Activated CD4-positive, CD25-positive, alpha-beta regulatory T cell treated with anti-CD3 and anti-CD28 coated beads, Interleukin-2, amount 50 U/mL, for 16 hours (primary cell): ENCODE measurements around the gene ADARB2.

Experiments used
- DNase-seq: peaks from one replicate; pipeline ENCODE4 v3.0.0-alpha.2; 2020; ENCODE audit warnings: low read depth, low spot score

Gene ADARB2

DNA sequence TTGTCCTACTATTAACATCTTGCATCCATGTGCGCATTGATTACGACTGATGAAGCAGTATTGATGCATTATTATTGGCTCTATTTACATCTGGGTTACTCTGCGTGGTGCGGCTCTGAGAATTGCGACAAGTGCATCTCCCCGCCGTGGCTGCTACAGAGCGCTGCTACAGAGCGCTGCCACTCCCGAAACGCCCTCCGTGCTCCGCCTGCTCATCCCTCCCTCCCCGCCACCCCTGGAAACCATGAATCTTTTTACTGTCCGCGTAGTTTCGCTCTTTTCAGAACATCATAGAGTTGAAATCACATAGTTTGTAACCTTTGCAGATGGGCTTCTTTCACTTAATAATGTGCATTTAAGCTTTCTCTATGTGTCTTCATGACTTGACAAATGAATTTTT, 74.1 kb downstream of the ADARB2 start:
- DNase-seq = no peak

DNA sequence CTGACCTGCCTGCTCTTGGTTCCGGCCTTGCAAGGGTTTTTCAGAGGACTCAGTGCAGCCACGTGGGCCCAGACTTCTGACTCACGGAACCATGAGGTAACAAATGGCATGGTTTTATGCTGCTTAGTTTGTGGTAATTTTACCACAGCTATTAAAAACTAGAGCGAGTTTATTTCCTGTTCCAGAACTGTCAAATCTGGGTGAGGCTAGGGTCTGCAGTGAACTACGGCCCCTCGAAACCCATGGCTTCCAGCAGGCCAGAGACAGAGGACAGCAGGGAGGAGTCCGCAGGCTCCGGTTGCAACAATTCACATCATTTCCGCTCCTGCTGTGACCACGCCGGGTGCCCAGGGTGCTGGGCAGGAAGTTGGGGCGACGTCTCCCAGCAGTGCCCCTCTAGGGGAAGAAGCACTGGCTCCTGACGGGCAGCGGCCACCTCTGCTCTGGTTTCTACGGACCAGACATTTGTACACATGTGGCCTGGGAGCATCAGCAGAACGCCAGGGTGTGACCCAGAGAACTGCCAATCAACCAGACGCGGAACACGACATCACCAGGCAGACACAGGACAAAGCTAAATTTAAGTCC, 74.8 kb downstream of the ADARB2 start:
- no peak for DNase-seq

DNA sequence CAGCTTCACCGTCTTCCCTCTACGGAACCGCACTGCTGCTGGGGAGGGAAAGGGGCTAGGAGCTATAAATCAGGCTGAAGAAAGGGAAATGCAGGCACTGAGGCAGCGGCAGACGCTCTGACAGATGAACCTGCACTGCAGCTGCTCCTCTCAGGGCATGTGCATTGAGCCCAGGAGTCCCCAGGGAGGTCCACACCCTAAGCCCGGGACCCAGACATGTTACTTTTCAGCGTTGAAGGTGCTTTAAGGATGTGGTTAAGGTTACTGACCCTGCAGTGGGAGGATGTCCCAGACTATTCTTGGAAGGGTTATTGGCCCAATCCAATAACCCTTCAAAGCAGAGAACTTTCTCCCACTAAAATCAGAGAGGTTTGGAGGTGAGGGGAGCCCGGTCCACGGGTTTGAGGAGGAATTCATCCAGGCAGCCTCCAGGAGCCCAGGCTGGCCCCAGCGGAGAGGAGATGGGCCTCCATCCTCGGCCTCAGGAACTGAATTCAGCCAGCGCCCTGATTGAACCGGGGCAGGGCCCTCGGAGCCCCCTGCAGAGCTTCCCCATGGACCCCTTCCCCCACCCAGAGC, 75.4 kb downstream of the ADARB2 start:
- no peak for DNase-seq

DNA sequence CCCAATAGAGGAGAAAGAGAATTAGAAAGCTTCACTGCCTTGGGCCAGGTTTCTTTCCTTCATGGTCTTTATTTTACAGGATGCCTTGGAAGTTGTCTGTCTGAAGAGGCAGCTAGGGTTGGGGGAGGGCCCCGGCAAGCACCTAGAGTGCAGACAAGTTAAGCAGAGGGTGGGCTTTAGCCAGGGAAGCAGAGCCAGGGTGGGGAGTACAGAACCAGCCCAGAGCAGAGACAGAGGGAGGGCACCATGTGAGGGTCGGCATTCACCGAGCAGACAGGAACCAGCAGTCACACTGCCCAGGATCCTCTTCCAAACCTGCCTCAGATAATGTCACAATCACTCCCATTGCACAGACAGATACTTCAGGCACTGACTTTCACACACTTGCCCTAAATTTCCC, 75.9 kb downstream of the ADARB2 start:
- no peak for DNase-seq

DNA sequence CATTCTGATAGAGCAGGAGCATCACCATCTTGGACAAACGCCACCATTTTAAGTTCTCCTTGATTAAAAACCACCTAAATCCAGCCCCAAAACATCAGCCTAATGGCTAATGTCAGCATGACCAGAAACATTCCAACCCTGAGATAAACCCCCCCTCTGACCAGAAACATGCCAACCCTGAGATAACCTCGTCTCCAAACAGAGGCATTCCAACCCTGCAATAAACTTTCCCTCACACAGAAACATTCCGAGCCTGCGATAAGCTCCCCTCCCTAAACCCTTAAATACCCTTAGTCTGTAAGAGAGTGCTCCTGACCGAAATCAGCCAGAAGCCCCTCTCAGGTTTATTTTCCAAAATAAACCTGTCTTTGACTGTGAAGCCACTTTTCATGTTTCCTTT, 76.5 kb downstream of the ADARB2 start:
- DNase-seq = no peak

DNA sequence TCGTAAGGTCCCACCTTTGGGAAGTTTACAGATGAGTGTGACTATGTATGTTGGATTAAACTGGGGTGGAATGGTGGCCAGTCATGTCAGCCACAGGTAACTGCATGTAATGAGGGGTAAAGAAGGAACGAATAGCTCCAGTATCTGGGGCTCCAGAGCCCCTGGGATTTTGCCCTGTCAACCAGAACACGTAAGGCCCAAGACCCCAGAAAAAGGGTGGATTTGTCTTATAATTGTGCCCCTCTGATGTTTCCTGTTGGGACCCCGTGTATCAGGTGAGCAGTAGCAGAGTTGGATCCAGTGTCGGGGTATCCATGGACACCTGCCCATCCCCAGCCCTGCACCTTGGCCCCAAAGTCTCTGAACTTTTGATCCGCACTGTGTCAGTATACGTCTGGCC, 76.9 kb downstream of the ADARB2 start:
- DNase-seq = no peak

DNA sequence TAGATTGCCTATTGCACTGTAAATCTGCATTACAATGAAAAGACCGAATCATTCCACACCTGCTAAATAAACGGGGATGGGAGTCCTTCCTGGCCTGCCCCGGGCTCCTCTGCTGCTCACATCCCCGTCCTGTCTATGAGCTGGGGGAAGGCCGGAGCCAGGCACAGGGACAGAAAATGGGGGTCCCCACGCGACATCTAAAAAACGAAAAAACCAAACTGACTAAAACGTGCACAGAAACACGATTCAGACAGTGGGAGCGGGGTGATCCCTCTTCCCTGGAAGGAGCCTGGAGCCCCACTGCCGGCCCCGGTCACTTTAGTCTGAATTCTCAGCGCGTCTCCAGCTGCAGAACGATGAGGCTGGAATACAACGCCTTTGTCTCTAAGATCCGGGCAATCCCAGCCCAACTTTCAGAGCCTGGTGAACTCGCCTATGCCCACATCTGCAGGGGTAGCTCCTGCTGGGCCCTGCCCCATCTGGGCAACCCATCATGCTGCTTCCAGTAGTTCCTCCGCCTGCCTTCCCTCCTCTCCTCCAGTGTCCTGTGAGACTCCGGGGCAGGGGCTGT, 78.0 kb downstream of the ADARB2 start:
- no peak for DNase-seq

DNA sequence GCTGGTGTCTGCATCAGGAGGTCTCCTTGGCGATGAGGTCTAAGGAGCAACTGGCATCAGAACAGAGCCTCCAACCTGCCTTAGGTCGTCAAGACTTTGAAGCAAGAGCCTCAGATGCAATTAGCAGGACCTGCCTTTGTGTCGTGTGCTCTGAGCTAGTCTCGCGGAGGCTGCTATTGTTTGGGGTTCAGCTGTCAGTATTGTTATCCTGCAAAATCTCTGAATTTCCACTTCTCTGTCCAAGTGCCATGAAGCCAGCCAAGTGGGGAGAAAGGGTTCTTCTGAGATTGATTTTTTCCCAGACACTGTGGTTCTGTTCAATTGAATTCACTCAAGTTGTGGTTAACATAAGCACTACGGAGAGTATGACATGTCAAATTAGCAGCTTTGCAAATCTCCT, 78.7 kb downstream of the ADARB2 start:
- no peak for DNase-seq

DNA sequence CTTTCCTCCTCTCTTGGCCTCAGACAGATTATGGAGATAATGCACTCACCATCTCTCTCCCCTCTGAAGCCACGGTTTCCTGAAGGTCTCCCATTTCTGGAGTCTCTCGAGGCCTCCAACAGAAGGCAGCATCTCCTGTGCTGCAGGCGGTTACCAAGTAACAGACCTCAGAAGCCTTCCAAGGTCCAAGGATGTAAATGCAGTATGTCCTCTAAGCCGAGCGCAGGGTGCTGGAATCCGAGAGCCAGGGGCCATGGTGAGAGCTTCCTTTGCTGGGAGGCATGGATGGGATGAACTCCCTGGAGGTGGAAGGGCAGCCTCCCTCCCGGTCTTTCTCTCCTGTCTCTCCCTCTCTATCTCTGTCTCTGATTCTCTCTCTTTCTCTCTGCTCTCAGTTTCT, 79.8 kb downstream of the ADARB2 start:
- no peak for DNase-seq

DNA sequence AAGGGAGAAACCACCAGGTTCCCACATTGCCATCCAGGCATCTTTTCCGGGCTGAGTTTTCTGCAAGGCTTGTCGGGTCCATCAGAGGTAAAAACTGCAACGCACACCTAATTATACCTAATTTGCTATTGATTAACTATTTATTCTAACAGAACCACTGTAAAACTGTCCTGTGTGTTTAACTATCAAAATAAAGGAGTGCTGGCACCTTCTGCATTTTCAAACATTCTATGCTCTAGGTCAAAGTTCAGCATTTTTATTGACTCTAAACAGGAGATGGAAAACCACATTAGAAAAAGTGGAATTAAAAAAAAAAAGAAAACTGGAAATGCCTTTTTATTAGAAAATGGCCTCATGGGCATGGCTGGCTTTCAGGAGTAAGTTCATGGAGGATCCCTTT, 82.0 kb downstream of the ADARB2 start:
- no peak for DNase-seq

DNA sequence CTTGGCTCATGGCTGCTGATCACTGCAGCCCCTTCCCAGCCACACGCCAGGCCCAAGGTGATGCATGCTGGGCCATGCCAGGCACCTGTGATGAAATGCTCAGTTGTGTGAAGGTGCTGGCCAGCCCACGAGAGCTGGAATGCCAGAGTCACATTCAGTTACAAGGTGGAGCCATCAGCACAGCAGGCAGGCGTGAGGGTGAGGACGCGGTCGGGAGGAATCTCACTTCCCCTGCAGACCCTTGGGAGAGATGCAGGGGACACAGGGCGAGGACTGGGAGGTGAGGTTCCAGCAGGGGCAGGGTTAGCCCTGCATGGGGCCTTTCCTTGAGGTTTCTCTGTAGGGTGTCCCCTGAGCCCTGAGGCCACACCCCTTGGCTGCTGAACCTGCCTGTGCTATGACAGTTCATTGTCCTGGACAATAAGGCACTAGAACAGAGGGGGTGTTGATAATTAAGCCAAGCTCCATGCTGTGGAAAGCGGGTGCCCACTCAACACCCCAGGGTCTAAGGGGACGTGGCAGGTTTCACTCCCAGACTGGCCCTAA, 82.4 kb downstream of the ADARB2 start:
- DNase-seq = no peak

DNA sequence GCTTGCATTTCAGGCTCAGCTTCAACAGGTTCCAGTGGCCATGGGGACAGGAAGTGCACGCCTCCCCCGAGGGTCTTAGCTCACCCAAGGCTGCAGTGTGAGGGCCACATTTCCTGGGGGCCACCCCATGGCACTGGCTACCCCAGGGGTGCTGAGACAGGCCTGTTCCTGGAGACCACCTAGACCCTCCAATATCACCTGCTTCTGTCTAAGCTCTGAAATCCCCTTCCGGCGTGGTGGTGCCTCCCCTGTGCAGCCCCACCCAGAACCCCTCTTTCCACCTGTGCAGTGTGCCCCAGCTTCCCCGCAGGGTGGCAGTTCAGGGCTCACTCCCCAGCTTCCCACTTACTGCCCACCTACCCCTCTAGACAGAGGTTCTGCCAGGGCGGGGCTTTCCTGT, 83.1 kb downstream of the ADARB2 start:
- no peak for DNase-seq

DNA sequence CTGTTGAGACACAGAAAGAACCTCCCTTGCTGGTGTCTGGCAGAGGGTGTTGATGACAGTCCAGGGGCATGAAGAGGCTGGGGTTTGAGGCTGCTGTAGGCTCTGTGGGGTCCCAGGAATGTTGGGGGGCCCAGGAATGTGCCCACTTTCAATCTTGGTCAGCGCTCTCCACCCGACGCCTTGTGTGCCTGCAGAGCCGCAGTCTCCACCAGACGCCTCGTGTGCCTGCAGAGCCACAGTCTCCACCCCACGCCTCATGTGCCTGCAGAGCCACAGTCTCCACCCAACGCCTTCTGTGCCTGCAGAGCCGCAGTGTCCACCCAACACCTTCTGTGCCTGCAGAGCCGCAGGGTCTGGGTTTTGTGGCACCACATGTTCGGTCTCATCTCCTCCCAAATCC, 84.0 kb downstream of the ADARB2 start:
- DNase-seq = no peak

DNA sequence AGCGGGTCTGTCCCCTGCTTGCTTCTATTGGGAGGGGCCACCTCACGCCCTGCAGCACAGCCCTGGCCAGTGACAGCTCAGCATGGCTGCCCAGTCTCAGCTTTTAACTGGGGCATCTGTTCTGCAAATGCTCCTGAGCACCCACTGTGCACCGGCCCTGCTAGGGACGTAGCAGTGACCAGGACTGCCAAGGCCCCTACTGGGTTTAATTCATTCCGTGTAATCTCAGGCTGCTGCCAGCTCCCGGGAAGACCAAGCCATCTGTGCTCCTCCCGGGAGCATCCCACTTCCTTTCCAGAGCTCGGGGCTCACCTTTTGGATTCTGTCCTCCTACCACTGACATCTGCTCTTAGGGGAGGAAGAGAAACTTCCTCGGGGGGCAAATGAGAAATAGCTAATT, 85.2 kb downstream of the ADARB2 start:
- no peak for DNase-seq

DNA sequence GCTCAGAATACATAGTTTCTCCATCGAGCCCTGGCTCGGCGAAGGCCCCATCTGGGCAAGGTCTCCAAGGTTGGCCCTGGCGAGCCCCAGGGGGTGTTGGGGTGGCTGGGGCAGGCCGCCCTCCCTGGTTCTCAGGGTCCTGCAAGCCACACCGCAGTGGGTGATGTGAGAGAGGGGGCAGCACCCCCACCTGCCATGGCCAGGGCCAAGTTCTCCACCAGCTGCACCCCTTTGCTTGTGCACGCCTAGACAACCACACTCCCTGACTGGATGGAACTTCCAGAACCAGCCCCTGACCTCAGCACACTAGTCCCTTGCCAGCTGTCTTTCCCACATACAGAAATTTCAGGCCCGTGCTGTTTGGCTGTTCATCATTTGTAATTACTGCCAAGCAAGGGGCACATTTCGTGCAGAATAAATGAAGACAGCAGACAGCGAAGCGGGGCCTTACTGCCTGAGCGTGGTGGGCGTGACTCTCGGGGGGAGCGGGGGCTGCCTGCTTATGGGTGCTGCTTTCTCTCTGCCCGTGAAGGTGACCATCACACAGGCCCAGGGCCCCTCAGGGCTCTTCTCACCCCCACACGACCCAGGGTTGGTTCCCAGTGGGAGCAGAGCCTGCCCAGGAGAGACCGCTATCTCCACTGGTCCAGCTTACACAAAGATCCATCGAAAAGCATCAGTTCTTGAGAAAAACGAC, 85.9 kb downstream of the ADARB2 start:
- no peak for DNase-seq

DNA sequence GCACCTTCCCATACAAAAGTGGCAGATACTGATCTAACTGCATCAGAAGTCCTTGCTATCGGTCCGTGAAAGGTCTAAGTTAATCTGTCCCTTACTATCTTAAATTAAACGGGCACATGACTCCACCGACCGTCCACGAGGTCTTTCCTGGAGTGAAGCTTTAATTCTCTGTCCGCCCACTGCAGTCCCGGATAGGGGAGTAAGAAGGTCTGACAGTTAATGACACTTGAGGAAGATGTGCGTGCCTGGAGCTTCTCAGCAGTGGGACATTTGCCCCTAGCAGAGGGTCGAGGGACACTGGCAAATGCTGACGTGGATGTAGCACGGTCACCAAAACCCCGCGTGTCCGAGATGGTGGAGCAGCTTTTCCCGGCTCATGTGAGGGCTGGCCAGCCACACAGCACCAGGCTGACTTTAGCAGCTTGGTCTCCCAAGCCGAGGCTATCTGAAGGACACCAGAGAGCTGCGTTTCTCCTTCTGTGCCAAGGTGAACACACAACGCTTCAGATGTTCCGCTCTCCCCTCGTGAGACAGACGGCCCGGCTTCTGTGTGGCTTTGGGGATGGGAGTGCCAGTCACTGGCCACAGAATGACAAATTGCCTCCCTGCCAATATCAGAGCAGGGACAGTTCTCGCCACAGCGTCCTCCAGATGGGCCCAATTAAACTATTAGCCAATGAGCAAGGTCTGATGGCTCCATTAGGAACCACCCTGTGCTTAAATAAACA, 86.6 kb downstream of the ADARB2 start:
- no peak for DNase-seq

DNA sequence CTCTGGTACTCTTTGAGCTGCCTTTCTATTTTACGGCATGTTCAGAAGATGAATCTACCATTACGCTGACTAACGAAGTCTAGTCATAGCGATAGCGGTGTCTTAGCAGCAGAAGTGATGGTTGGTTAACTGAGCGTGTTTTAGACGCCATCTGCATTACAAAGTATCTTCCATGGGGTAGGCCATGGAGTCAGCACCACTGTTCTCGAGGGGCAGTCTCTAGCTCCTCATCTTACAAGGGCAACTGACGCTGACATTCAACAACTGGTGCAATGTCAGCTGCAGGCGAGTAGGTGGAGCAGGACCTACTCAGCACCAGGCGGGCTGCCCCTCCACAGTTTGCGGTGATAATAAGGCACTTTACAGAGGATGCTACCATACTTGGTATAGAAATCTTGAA, 88.7 kb downstream of the ADARB2 start:
- DNase-seq = no peak

DNA sequence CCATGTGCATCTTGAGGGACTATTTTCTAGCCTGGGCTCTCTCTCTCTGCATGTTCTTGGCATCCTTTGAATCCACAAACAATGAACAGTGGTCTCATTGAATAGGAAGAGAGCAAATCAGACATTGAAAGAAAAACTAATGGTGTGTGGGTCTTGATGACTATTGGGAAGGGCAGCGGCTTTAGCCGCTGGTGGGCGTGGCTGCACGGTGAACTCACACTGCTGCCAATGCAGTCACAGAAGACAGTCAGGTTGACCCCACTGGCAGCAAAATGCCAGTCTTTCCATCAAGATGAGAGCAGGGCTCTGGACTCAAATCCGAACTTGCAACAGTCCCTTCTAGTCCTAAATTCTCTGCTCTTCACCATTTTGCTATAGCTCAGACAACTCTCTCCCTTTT, 91.0 kb downstream of the ADARB2 start:
- no peak for DNase-seq

DNA sequence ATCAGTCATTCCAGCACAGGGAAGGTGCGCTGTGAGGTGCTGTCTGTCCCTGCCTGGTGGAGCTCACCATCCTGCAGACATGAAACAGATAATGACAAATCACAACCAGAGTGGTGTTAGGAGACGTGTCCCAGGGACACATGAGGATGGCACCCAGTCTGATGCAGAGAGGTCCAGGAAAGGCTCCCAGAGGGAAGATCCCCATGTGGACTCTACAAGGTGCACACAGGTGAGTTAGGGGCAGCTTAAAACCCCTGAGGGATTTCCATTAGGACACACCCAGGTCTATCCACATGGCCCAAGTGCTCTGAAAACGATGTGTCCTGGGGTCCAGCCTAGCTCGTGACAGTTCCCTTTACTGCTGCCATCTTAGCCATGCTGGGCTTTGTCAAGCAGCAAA, 91.4 kb downstream of the ADARB2 start:
- DNase-seq = no peak

DNA sequence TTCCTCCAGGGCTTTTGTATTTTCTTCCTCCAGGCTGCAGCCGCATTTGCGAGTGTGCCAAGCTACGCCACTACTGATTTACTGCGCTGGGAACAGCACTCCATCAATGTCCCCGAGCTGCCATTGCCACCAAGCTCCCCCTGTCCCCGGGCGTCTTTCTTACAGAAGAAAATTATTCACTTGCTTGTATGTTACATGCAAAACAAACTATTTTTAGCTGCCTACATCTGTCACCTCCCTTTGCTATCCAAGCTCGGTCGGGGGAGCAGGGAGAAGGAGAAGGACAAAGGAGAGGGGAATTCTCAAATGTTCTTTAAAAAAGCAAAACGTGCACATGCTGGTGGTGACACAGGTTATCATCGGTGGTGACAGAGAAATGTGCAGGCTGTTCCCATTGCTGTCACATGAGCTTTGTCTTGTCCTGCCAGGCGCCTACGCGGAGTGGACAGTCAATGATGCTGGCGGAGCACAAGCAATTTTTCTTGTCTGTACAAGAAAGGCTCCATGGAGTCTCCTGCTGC, 93.1 kb downstream of the ADARB2 start:
- no peak for DNase-seq

DNA sequence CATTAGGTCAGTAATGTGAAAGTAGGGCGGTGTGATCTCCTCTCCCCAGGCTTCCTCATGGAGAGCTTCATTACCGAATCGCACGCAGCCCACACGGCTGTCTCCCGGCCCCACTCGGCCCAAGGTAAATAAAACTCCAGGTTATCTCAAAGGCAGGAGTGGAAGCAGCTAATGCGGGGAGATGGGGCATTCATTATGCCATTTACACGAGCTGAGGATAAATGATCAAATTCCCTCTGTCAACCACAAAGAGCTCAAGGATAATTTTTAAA, 93.5 kb downstream of the ADARB2 start:
- no peak for DNase-seq
